Esophagus squamous epithelium (tissue), 4 donors: ENCODE results near the gene PPP1R3C.

Experiments used
- POLR2A ChIP-seq, 4 donors: fragments of 450-650 bp; IDR thresholded peaks; one replicate each; pipeline ENCODE4 v1.6.1; 2017; ENCODE audit warnings: antibody characterized with exemption in 4 of 4, mild to moderate bottlenecking in 4 of 4, moderate library complexity in 3 of 4
- TF ChIP-seq, protein P1 (sequence below), 6 experiments: fragments of 450-650 bp in 4 of 6; fragments of 200-600 bp in 2 of 6; sonication (generic) in 2 of 6; IDR thresholded peaks; one replicate each; pipeline ENCODE4 v1.5.1; 2016 to 2019; ENCODE audit warnings: antibody characterized with exemption in 6 of 6, mild to moderate bottlenecking in 4 of 6, moderate library complexity in 4 of 6

DNA sequence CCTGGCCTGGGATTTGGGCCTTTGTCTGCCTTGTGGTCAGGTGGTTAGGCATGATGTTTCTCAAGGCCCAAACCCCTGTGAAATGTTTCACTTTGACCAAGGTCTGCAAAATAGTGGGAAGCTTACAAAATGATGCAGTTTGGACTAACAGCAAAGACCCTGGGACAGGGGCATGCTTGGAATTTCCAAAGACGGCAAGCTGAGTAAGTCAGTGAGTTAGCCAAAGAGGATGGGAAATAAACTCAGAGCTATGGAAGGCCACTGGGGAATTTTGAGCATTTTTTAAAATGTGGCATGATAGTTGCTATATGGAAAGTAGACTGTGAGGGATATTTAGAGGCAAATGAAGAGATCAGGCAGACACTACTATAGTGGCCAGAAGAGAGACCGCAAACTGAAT lies 31.6 kb upstream of the PPP1R3C start:
- no peak for TF ChIP-seq POLR2A (IDR thresholded peaks at IDR 0.05)
- TF ChIP-seq, protein P1, sequence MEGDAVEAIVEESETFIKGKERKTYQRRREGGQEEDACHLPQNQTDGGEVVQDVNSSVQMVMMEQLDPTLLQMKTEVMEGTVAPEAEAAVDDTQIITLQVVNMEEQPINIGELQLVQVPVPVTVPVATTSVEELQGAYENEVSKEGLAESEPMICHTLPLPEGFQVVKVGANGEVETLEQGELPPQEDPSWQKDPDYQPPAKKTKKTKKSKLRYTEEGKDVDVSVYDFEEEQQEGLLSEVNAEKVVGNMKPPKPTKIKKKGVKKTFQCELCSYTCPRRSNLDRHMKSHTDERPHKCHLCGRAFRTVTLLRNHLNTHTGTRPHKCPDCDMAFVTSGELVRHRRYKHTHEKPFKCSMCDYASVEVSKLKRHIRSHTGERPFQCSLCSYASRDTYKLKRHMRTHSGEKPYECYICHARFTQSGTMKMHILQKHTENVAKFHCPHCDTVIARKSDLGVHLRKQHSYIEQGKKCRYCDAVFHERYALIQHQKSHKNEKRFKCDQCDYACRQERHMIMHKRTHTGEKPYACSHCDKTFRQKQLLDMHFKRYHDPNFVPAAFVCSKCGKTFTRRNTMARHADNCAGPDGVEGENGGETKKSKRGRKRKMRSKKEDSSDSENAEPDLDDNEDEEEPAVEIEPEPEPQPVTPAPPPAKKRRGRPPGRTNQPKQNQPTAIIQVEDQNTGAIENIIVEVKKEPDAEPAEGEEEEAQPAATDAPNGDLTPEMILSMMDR (IDR thresholded peaks at IDR 0.05): no peak
